Measurements from ENCODE around the gene TLK2.
"Not testable (repeated sequence)": the region's sequence is repeated elsewhere in the genome, so short reads cannot be mapped to it uniquely, and the experiment has no call there.

TLK2 gene

GRCh38 chr17:62482553-62482952 is 3.9 kb downstream of the TLK2 start:
- in situ Hi-C loops (cut with HindIII; ENCODE audit: low sequenced_read_pairs): not testable (repeated sequence)

- in situ Hi-C loops (cut with HindIII; ENCODE audit: low sequenced_read_pairs): not testable (repeated sequence)
Measured at GRCh38 chr17:62490990-62491389, 12.4 kb downstream of the TLK2 start.

- in situ Hi-C loops (cut with HindIII; ENCODE audit: low sequenced_read_pairs): not testable (repeated sequence)
Measured at GRCh38 chr17:62493049-62493655, 14.5 kb downstream of the TLK2 start.

GRCh38 chr17:62494073-62494472 is 15.4 kb downstream of the TLK2 start:
- in situ Hi-C loops (cut with HindIII; ENCODE audit: low sequenced_read_pairs): not testable (repeated sequence)

- in situ Hi-C loops (cut with HindIII; ENCODE audit: low sequenced_read_pairs): not testable (repeated sequence)
Measured at GRCh38 chr17:62496344-62496743, 17.7 kb downstream of the TLK2 start.

DNA sequence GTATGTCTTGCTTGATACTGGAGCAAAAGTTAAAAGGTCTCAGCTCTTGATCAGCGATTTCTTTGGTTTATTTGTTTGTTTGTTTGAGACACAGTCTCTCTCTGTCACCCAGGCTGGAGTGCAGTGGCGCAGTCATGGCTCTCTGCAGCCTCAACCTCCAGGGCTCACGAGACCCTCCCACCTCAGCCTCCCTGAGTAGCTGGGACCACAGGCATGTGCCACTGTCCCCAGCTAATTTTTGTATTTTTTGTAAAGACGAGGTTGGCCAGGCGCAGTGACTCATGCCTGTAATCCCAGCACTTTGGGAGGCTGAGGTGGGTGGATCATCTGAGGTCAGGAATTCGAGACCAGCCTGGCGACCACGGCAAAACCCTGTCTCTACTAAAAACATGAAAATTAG is 20.2 kb downstream of the TLK2 start:
- in situ Hi-C loops (cut with HindIII; ENCODE audit: low sequenced_read_pairs): not testable (repeated sequence)

DNA sequence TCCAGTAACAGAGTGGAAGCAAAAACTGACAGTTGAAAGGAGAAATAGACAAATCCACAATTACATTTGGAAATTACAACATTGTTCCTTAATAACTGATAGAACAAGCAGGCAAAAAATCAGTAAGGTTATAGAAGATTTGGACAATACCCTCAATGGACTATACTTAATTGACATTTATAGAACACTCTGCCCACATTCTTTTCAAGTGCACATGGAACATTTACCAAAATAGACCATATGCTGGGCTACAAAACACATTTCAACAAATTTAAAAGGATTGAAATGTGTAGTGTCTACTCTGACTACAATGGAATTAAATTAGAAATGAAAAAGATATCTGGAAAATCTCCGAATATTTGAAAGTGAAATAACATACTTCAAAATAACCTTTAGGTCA is 21.8 kb downstream of the TLK2 start:
- in situ Hi-C loops (cut with HindIII; ENCODE audit: low sequenced_read_pairs): not testable (repeated sequence)

DNA sequence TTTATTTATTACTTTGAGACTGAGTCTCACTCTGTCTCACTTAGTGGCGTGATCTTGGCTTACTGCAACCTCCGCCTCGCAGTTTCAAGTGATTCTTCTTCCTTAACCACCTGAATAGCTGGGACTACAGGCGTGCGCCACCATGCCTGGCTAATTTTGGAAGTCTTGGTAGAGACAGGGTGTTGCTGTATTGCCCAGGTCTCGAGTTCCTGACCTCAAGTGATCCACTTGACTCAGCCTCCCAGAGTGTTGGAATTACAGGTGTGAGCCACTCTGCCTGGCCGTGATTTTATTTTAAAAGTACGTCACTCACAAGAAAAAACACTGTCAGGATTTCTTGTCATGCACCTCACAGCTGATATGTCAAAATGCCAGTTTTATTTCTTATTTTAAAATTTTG is 26.2 kb downstream of the TLK2 start:
- in situ Hi-C loops (cut with HindIII; ENCODE audit: low sequenced_read_pairs): not testable (repeated sequence)

DNA sequence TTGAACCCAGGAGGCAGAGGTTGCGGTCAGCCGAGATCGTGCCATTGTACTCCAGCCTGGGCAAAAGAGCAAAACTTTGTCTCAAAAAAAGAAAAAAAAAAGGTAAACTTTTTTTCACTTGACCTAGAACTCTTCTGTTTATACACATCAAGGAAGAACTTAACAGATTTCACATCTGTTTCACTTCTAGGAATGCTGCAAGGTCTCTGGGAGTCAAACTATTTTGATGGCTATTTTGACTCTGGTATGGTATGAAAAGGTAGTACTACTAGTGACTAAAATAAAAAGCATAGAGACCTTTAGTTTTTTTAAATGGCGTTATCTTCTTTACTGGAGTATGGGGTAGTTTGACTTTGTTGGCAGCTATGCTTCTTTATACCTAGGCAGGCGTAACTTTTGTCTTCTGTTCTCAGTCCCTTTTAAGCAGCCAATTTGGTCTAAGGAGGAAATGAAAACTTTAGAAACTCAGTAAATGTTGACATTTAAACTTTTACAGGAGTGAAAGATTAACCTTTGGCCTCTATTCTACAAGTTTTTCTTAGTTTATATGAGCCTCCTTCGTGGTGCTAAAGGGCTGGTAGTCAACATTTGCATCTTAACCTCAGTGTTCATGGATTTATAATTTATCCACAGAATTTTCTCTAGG is 28.7 kb downstream of the TLK2 start:
- in situ Hi-C loops (cut with HindIII; ENCODE audit: low sequenced_read_pairs): not testable (repeated sequence)

- in situ Hi-C loops (cut with HindIII; ENCODE audit: low sequenced_read_pairs): not testable (repeated sequence)
Measured at GRCh38 chr17:62510247-62510819, 31.7 kb downstream of the TLK2 start.

DNA sequence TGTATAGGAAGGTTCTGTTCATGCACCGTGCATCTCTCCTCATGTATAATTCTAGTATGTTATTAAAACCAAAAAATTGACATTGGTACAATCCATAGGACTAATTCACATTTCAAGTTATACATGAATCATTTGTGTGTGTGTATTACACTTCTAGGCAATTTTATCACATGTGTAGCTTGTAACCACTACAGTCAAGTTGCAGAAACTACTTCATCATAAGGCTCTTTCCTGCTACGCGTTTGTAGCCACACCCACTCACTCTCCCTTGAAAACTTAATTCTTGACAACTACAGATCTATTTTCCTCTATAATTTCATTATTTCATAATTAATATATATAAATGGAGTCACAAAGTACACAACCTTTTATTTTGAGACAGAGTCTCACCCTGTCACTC is 32.4 kb downstream of the TLK2 start:
- in situ Hi-C loops (cut with HindIII; ENCODE audit: low sequenced_read_pairs): not testable (repeated sequence)

DNA sequence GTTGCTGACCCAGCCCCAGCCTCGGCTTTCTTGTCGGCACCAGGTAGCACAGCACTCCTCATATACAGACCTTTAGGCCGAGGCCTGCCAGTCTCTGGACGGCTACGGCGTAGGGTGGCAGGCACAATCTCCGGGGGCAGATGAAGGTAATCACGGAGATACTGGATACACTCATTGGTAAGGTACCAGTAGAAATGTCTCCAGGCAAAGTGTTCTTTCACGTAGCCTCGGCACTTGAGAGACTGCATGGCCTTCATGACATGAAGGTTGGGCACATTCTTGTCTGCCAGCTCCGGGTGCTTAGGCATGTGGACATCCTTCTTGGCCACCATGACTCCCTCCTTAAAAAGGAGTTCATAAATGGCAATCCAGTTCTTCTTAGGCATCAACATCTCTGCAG is 37.8 kb downstream of the TLK2 start:
- in situ Hi-C loops (cut with HindIII; ENCODE audit: low sequenced_read_pairs): not testable (repeated sequence)

GRCh38 chr17:62521295-62521694 is 42.7 kb downstream of the TLK2 start:
- in situ Hi-C loops (cut with HindIII; ENCODE audit: low sequenced_read_pairs): not testable (repeated sequence)

DNA sequence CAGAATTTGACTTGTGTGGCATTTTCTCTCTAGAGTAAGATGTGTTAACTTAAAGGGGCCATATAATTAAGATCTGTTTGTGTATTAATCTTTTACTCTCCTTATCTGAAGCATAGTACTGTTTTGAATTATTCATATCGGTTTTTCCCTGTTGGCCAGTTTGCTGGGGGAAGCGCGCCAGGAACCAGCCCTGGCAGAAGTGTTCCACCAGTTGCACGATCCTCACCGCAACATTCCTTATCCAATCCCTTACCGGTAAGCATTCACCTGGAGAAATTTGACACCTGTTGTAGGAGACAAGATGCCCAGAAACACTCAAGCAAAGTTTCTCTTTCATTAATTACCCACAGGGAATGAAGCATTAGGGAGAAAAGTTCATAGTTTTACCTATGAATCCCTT is 45.5 kb downstream of the TLK2 start:
- in situ Hi-C loops (cut with HindIII; ENCODE audit: low sequenced_read_pairs): not testable (repeated sequence)

DNA sequence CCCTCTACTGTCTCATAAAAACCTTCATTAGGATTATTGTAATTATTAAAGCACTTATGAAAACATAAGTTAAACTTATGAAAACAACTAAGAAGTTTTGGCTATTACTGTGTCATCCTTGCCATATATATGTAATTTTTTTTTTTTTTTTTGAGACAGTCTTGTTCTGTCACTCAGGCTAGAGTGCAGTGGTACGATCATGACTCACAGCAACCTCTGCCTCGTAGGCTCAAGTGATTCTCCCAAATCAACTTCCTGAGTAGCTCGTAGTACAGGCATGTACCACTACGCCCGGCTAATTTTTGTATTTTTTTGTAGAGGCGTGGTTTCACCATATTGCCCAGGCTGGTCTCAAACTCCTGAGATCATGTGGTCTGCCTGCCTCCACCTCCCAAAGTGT is 46.7 kb downstream of the TLK2 start:
- in situ Hi-C loops (cut with HindIII; ENCODE audit: low sequenced_read_pairs): not testable (repeated sequence)

DNA sequence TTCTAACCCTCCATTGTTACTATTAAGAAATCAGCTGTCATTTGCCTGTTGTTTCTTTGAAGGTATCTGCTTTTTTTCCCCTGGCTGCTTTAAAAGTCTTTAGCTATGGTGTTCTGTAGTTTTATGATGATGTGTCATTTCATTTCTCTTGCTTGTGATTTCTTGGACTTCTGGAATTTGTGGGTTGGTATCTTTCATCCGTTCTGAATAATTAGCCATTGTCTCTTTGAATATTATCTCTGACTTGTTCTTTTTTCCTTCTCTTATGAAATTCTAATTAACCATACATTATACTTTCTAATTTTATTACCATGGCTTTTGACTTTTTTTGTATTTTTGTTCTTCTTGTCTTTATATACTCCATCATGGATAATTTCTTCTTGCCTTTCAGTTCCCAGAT is 52.3 kb downstream of the TLK2 start:
- in situ Hi-C loops (cut with HindIII; ENCODE audit: low sequenced_read_pairs): not testable (repeated sequence)

DNA sequence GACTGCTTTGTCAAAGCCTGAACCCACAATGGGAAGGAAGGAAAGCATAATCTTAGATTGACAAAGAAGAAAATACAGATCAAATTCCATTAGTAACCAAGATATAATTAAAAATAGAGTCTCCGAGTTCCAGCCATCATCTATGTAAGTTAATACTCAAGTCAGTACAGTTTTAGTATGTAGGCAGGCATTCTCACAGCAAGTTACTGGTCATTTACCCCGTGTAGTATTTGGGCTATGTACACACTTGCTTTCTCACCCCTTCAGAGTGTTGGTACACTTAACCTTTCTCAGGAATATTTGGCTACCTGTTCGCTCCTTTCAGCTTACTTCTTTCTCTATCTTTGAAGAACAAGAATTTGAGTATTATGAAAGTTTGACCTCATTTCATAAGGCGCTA is 57.9 kb downstream of the TLK2 start:
- in situ Hi-C loops (cut with HindIII; ENCODE audit: low sequenced_read_pairs): not testable (repeated sequence)

DNA sequence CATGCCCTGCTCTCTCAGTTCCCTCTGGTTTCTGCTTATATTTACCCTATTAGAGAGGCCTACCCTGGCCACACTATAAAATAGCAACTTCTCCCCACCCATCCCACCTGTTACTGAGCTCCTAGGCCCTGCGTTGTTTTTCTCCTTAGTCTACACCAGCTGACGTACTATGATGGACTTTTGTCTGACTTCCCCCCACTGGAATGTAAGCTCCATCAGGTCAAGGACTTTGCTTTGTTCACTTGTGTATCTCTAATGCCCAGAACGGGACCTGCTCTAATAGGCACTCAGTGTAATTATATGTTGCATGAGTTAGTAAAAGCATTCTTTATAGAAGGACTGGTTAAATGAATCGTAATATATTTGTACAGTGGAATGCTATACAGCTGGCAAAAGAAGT is 62.4 kb downstream of the TLK2 start:
- in situ Hi-C loops (cut with HindIII; ENCODE audit: low sequenced_read_pairs): not testable (repeated sequence)

GRCh38 chr17:62543278-62543775 is 64.7 kb downstream of the TLK2 start:
- in situ Hi-C loops (cut with HindIII; ENCODE audit: low sequenced_read_pairs): not testable (repeated sequence)

DNA sequence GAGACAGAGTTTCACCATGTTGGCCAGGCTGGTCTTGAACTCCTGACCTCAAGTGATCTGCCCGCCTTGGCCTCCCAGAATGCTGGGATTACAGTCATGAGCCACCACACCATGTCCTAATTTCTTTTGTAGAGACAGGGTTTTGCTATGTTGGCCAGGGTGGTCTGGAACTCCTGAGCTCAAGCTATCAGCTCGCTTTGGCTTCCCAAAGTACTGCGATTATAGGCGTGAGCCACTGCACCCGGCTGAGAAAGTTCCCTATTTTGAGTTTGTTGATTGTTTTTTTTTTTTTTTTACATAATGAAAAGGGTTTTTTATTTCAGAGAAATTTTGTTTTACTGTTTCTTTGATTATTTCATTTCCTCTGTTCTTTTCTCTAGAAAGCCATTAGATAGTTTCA is 67.4 kb downstream of the TLK2 start:
- in situ Hi-C loops (cut with HindIII; ENCODE audit: low sequenced_read_pairs): not testable (repeated sequence)

- in situ Hi-C loops (cut with HindIII; ENCODE audit: low sequenced_read_pairs): not testable (repeated sequence)
Measured at GRCh38 chr17:62552851-62553659, 74.4 kb downstream of the TLK2 start.
